Renal cortex interstitium (tissue), 11 donors: ENCODE measurements around the gene TIGD1. TPM values are rescaled to one million over a fixed set of nuclear protein-coding genes. Genes with fewer than 3 reads are reported as not detected.

Experiments
- DNase-seq, 11 donors: peaks; one replicate each; pipeline ENCODE4 v3.0.0-alpha.2; 2013; ENCODE audit warnings: low read depth in 9 of 11, low spot score in 4 of 11; ENCODE audit errors: extremely low read depth in 1 of 11
- polyA plus RNA-seq, 3 donors: library from polyadenylated mRNA; unstranded; fragments of 120-200 nt; gene quantifications; one replicate each; pipeline ENCODE4 v1.2.1, GENCODE V29; 2013; ENCODE audit not compliant: insufficient read length in 3 of 3

Gene TIGD1
- polyA plus RNA-seq, 3 donors, result 11.9 to 15.2 (median 14.3) TPM

DNA sequence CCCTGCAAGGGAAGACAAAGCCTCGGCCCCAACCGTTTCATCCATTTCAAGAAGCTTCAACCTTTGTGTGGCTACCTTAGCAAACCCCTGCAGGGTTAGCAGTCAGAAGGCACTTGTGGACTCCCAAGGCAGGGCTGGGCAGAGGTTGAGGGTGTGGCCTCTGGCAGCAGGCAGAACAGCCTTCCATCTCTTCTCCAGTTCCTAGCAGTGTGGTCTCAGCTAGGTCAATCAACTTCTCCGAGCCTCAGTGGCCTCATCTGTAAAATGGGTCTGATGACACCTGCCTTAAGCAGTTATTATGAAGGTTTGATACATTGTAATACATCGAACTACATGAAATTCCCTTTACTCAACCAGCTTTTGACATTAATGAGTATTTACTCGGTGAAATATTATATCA, 37.0 kb downstream of the TIGD1 start:
- DNase-seq, result no peak

DNA sequence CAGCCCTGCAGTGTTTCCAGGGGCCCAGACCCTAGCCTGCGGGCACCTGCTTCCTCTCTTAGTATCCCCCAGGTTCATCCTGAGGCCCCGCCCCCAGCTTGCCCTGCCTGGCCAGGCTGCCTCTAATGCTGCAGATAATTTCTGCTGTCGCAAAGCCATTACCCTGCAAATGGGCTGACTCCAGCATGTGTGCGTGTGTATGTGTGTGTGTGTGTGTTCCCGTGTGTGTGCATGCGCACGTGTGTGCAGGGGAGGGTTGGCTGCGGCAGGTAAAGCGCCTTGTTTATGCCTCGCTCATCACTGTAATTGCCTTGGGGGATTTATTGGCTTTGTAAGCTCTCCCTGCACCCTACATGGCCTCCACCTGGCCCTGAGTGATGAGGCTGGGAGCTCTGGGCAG, 37.8 kb downstream of the TIGD1 start:
- DNase-seq, result peak in 1 of 11 donors; percentile 65

DNA sequence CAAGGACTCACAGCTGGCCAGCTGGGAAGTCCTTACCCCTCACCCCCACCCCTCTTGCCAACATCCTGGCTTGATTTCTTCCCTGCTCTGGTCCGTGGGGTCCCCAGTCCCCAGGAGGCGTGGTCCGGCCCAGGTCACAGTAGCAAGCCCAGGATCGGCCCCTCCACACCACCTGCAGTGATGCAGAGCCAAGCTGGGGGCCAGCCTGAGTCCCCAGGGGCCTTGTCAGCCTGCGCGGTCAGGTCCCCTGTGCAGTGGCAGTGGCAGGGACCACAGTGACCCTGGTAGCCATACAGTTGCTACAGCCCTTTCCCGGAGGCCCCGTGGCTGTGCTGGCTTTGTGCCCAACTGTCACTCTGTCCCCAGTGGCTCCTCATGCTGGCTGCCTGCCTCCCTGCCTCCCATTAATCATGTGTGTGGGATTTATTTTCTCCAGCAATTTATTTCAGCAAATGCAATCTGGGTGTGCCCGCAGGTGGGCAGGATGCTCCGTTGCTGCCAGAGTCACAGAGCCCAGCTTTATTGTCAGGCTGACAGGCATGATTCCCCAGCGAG, 38.9 kb downstream of the TIGD1 start:
- DNase-seq, result no peak

DNA sequence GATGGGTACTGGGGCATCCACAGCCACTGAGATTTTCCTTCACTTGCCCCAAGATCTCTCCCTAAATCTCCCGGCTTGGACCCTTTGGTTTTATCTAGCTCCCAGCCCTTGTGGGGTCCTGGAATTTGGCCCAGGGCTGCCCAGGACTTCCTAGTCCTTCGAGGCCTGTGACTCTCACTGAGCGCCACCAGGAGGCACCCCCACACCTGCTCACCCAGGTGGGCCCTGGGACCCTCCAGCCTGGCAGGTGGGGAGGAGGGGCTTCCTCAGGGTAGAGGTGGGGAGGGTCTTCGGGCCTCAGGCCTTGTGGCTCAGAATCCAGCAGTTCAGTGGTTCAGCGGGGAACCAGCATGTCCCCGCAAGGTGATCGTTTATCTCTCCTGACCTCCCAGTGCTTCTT, 42.1 kb downstream of the TIGD1 start:
- no peak for DNase-seq

DNA sequence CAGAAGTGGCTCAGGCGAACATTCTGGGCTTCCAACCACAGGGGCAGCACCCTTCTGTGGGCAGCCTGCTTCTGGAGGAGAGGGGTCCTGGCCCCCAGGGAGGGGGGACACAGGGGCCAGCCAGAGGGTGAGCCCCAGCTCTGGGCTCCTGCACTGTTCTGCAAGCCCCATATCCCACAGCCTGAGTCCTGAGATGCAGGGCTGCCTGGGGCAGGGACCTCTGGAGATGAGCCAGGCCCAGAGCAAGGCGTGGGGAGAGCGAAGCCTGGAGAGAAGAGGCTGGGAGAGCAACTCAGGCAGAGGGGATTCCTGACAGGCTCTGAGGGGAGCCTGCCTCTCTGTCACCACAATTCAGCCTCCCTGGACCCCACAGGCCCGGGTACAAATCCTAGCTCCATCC, 43.6 kb downstream of the TIGD1 start:
- no peak for DNase-seq

DNA sequence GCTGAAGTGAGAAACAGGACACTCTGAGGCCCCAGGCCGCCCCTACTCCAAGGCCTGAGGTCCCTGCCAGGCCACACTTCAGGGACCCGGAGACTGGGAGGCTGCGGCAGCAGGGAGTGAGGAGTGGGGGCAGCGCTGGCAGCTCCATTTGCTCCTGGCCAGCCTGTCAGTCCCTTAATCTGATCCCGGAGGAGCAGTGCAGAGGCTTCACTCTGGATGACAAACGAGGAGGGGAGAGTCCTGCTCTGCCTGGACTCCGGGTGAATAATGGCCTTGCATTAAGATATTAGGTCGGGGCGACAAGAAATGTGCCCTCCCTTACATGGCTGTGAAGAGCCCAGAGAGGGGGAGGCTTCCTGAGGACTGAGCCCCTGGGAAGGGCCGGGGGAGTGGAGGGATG, 44.5 kb downstream of the TIGD1 start:
- DNase-seq, result peak in 4 of 11 donors; percentile 54 to 71 (median 66)

DNA sequence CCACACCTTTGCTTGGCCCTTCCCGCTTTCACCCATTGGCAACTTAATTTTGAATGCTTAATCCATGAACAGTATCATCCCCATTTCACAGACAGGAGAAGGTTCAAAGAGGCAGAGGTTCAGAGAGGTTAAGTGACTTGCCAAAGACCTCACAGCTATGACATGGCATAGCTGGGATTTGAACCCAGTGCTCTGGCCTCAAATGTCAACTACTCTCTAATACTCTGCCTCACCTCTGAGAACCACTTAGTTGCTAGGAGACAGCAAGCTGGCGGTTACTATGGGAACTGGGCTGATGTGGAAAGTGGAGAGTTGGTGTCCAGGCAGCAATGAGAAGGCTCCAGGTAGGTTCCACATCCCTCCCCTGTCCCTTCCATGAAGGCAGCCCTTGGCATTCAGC, 45.9 kb downstream of the TIGD1 start:
- DNase-seq, result no peak

DNA sequence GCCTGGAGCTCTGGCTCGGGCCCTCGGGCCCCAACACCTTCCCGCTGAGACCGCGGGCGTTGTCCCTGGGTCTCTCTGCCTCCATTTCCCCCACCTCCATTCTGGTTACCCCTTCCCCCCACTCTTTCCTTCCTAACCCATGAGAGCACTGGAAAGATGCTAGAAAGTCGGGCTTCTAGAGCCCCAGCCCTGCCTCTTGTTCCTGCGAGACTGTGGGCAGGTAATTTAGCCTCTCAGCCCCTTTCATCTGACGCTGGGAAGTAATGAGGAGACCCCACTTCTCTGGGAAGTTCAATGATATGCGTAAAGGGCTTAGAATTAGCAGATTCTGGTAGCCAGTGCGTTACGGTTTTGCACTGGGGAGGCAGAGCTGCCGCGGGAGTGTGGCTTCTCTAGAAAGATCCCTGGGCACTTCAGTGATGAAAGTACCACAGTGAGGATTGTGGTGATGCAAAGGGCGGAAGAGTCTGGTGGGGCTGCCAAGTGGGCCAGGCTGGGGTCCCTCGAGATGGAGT, 46.5 kb downstream of the TIGD1 start:
- no peak for DNase-seq

DNA sequence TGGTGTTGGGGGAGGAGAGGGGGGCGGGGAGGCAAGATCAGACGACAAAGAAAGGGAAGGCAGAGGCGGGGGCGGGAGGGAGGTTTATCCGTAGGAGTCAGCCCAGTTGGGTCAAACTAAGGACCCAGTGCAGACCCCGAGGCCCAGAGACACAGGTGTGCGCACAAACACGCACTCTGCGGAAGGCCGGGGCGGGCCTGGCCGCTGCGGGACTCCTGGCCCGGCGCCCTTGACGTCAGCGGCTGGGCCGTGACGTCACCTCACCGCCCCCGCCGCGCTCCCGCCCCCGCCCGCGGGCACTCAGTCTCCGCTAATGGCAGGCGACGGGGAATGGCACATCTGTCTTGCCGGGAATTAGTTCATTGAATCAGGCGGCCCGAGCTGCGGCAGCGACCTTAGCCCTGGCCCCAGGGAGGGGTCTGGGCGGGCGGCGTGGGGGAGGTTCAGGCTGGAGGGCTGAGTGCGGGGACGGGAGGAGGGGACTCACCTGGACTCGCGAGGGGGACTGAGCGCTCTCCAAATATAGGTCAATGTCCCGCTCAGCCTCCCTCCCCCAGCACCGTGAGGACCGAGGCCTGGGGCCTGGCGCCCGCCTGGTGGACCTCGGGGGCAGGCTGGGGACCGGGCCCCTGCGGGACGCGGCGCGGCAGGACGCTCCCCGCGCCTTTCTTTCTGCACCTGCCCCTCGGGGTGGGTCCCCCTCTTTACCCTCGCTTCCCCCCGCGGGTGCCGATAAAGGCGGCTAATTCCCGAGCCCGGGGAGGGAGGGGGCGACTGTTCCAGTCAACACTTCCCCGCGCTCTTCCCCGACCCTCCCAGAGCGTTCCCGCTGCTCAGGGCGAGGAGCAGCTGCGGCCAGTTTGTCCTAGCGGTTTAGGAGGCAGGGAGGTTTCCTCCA, 47.2 kb downstream of the TIGD1 start:
- no peak for DNase-seq

DNA sequence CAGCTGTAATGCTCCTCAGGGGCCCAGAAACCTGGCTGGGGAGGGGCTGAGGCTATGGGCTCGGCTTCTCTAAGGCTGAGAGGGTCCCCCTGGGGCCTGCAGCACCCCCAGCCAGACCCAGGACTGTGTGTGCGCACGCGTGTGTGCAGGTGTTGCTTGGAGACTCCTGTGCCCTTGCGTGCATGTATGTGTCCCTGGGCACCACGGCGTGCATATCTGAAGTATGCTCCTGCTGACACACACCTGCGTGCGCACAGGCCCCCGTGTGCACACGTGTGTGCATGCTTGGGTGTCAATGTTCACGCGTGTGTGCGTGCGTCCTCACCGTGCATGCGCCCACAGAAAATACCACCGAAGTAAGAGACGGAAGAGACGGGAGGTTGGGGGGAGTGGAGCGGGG, 47.8 kb downstream of the TIGD1 start:
- DNase-seq, result no peak

DNA sequence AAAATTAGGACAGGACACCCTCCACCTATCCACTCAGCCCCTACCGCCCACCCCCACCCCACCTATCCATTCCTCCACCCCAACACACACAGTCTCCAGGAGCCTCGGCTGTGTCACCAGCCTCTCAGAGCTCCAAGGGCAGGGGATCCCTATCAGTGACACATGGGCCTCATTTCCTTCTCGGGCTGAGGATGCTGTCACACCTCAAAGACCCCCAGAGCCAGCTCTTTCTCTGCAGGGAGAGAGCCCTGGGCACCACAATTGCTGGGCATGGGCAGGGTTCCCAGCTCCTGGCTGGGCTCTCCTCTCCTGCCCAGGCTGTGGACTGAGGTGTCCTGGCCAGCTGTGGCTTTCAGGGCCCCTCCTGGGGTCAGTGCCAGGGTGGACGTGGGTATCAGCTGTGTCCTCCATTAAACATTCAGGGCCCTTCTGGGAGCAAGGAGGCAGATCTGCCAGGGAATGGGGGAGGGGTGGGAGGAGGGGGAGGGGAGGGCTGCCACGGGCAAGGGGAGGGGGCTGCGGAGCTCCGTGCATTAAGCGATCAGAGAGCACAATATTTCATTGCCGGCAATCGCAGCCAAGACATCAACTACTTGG, 48.5 kb downstream of the TIGD1 start:
- no peak for DNase-seq

DNA sequence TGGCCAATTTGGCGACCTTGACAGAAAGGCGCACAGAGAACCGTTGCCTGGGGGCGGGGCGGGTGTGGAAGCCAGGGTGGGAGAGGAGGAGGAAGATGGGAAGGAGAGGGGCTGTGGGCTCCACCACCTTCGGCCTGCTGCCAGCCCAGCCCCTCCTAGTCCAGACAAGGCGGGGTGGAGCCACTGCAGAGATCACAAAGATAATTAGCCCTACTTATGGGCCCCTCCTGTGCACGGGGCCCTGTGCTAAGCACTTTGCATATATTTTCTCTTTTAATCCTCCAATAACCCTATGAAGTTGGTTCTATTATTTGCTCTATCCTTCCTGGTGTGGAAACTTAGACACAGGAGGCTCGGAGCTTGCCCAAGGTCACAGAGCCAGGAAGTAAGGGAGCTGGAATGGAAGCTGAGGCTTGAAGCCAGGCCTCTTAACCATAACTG, 49.0 kb downstream of the TIGD1 start:
- DNase-seq, result no peak

DNA sequence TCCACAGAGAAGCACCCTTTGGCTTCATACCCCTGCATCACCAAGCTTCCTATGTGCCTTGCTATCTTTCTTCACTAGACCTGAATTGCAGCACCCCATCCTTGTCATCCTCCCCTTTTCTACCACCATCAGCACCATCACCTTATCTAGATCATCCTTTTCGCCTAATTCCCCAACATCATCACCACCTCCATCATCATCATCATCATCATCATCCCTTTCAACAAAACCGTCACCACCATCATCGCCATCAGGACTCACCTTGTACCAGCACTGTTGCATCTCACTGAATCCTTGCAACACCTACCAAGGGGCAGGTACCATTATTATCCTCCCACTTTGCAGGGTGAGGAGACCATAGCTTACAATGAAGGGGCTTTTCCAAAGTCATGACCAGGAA, 51.9 kb downstream of the TIGD1 start:
- DNase-seq, result no peak

Other genes with a start within 250 kb of the TIGD1 start
- gene ALPP, start 171.8 kb downstream of the TIGD1 start, polyA plus RNA-seq, result not detected
- not detected for gene ALPG, start 143.7 kb downstream of the TIGD1 start, polyA plus RNA-seq
- under 1 TPM in 2 of 3 donors, not detected in 1; 0.06 to 0.07 TPM for gene ALPI, start 94.4 kb downstream of the TIGD1 start, polyA plus RNA-seq
- gene ECEL1, start 62.7 kb downstream of the TIGD1 start, polyA plus RNA-seq, result 10 to 100 TPM; 13.8 to 27.8 (median 21.4) TPM
- under 1 TPM in 2 of 3 donors, not detected in 1; 0.09 to 0.83 TPM for gene PRSS56, start 30.2 kb downstream of the TIGD1 start, polyA plus RNA-seq
- 1 to 10 TPM in 1 of 3 donors, under 1 TPM in 2; 0.85 to 1.1 (median 0.87) TPM for gene CHRND, start 24.4 kb downstream of the TIGD1 start, polyA plus RNA-seq
- 1 to 10 TPM; 1.1 to 1.6 (median 1.2) TPM for gene CHRNG, start 10.9 kb downstream of the TIGD1 start, polyA plus RNA-seq
- gene EIF4E2, start 132 bp upstream of the TIGD1 start, polyA plus RNA-seq, result 100 to 1,000 TPM; 109 to 122 (median 121) TPM
- 10 to 100 TPM; 52.4 to 73.1 (median 66.4) TPM for gene EFHD1, start 83.0 kb upstream of the TIGD1 start, polyA plus RNA-seq
- 10 to 100 TPM; 61.6 to 66.2 (median 62.1) TPM for gene GIGYF2, start 146.8 kb upstream of the TIGD1 start, polyA plus RNA-seq
- gene KCNJ13, start 226.0 kb upstream of the TIGD1 start, polyA plus RNA-seq, result 1 to 10 TPM; 2.1 to 2.8 (median 2.7) TPM